HG02885 (cell line): ENCODE measurements around the gene RHEBL1.
A peak's percentile ranks its signal among the peaks of the same experiment; 100 is the strongest.

Experiments
- ATAC-seq: cut with Tn5 transposase; IDR thresholded peaks from one replicate; pipeline ENCODE4 v1.9.1; 2021; ENCODE audit warnings: mild to moderate bottlenecking; ENCODE audit not compliant: unreplicated experiment, poor library complexity

Gene RHEBL1

DNA sequence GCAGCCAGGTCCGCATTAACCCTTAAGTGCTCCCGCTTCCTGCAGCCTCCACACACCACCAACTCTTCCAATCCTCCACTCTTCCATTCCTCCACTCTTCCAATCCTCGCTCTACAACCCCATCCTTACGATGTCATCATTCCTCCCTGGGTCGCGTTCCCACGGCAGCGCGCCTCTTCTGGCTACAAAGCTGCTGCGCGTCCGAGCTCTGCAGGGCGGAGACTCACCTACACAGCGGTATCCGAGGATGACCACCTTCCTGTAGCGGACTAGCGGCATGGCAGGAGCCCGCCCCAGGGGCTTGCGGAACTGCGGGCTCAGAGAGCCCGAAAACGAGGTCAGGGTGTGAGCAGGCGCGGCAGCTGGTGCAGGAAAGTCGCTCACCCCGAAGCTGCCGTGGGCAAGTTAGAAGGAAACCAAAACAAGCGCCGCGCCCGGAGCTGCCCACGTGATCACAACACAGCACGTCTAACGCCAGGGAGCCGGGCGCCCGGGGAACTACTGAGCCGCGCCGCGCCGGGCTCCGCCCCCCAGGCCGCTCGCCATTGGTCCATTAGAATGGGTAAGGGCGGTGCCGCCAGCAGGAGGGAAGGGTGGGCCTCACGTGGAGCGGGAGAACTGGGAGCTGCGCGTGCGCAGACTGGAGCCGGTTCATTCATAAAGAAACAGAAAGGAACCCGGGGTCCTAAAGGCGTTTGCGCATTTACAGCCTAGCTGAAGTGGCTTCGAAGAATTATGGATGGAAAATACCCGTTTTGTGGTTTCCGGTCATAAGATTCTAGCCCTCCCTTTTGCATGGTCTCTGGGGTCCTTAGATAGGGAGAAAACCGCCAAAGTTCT, at the start of gene RHEBL1:
RHEBL1 (minus strand) TSS at position 473 of the 840 bp plus-strand sequence; CDS start at position 279, 194 bp downstream.
- peak; percentile 99 for ATAC-seq

DNA sequence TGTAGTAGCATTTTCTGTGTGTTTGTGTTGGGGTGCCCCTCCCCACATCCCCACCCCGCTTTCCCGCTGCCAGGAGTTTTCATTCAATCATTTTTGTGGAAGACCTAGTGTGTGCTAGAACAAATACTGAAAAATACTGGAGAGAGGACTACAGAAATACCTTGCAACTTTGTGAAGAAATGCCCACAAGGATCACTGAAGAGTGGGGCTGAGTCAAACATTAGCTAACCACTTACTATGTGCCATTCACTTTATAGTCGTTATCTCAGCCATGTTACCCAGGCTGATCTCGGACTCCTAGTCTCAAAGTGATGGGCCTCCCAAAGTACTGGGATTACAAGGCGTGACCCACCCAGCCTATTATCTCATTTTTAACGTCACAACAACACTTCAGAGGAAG, 41.4 kb upstream of the RHEBL1 start:
- ATAC-seq, result no peak

DNA sequence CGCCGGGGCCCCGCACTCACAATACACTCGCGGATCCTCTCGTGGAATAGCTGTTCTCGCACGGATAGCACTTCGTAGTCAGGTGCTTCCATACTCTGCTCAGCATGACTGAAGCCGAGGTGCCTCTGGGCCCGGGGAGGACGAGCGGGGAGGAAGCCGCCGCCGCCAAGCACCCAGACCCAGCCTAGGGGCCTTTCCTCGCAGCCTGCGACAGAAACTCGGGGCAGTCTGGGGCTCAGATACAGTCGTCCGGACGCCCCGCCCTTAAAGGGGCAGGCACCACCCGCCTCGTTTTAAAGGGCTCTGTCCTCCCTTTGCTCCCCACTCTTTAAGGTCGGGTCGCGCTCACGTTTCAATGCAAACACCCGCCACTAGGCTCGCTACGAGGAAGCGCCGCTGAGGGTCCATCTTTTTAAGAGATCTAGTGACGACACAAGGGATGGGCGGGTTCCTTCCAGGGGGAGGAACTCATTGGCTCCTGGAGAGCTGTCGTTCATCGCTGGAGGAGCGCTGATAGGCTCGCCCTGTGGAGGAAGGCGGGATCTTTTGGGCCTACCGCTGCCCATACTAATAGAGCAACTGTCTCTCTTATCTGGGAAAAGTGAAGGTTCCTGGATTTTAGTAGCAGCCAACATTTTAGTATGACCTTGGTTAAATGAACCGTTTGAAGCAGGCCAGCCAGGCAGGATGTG, 40.8 kb upstream of the RHEBL1 start, which contains the start of gene LMBR1L:
LMBR1L (minus strand) TSS at position 384 of the 692 bp plus-strand sequence; CDS start at position 92, 292 bp downstream.
- peak; percentile 99 for ATAC-seq

GRCh38 chr12:49109641-49110463, 40.1 kb upstream of the RHEBL1 start:
- no peak for ATAC-seq

DNA sequence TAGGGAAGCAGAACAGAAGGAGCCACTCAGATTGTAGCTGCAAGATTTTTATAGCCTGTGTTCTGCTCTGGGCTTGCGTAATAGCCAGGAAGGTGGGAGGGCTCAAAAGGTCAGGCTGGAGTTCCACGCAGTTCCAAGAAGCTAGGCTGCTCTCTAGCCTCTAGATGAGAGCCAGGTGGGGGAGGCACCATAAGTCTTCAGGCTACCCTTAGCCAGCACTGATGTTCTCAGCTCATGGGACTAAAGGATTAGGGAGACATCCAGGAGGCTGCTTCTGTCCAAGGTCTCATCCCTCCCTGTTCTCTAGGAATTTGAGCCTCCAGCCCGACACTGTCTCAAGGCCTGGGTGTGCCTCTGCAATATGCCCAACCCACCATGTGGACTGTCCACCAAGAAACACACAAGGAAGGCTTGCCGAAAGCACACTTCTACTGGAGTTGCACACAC, 39.2 kb upstream of the RHEBL1 start:
- ATAC-seq, result no peak

DNA sequence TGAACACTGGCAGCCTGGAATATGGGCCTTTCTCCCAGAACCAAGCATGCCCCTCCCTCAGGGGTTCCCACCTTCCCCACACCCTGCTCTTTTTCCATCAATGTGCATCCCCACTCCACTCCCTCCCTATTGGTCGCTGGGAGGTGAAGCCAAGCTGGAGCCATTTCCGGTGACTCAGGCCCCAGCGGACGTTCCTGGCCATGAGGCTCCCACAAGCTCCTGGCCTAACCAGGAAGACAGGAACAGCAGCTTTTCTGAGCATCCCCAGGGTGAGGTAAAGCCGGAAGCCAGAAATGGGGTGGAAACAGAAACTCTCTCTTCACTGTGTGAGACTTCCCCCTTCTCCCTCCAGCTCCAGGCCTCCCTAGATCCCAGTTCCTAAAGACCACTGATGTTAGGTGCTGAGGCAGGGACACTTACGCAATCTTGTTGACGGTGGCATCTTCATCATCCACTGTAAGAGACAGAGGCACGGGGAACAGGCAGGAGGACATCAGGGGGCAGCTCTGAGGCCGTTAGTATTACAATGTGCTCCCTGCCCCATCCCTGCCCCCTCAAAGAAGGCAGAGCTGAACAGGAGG, 35.8 kb upstream of the RHEBL1 start:
- no peak for ATAC-seq

DNA sequence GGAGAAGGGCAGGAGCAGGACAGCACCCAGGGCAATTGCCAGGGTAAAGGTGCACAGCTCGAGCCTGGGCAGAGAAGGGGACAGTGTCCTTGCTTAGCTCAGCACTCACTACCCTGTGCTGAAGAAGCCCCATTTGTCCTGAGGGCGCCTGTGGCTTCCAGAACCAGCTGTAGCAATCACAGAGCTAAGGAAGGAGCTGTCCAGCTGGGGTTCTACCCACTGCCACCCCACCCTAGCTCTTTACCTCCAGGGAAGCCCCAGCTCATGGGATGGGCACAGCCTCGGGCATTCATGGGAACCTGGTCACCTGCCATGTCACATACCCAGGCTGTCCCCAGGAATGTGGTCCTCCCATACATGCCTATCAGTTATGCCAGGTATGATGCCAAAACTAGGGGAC, 35.0 kb upstream of the RHEBL1 start:
- ATAC-seq, result no peak

DNA sequence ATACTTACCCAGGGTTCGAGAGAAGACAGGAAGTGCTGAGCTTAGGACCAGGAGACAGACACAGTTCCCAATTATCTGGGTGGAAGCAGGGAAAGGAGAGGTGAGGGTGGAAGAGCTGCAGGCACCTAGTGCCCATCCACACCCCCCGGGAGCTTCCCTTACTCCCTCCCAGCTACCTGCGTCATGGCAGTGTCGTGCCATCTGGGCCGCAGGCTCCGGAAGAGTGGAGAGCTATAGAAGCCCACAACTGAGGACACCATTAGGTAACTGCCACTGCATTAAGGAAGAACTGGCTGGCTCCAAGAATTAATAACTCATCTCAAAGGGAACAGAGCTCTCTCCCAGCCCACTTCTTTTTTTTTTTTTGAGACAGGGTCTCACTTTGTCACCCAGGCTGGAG, 30.6 kb upstream of the RHEBL1 start:
- no peak for ATAC-seq

- no peak for ATAC-seq
Measured at GRCh38 chr12:49098703-49099102, 28.9 kb upstream of the RHEBL1 start.

GRCh38 chr12:49098035-49098451, 28.3 kb upstream of the RHEBL1 start:
- ATAC-seq, result no peak

DNA sequence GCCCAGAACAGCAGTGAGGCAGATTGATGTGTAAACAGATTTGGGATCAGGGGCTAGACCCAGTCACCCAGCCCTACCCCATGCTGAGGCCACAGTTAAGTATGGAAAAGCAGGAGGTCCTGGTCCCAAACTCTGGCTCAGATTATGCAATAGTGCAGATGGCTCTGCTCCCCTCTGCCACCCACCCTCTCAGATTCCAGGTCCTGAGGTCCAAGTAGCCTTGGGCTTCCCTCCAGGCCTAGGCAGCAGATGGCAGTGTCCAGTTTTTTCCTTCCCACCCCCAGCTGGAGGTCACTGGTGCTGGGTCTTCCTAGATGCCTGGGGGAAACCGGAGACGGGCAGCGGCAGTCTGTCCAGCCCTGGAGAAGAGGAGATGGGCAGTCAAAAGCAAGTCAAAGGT, 27.6 kb upstream of the RHEBL1 start:
- no peak for ATAC-seq

- ATAC-seq, result no peak
Measured at GRCh38 chr12:49094975-49095365, 25.2 kb upstream of the RHEBL1 start.

GRCh38 chr12:49094160-49094974, 24.6 kb upstream of the RHEBL1 start, which contains the start of gene DHH:
TSS of gene DHH (minus strand) at chr12:49094801. CDS start at chr12:49094512, 289 bp downstream.
- no peak for ATAC-seq

DNA sequence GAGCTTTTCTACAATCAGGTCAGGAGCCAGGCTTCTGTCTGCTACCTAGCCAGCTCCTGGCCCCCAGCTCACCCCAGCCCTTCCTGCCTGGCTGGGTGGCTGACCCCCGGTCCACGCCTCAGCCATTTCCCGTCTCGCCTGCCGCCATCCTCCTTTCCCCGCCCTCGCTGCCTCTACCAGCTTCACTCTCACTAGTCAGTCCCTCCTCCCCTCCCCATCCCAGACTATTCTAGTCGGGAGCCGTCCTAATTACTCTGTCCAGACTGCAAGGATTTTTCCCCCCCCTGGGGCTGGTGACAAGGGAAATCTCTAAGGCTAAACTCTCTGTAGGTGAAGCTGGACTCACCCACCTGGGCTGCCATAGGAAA, 24.0 kb upstream of the RHEBL1 start:
- ATAC-seq, result no peak

- ATAC-seq, result no peak
Measured at GRCh38 chr12:49092816-49093406, 23.1 kb upstream of the RHEBL1 start.

DNA sequence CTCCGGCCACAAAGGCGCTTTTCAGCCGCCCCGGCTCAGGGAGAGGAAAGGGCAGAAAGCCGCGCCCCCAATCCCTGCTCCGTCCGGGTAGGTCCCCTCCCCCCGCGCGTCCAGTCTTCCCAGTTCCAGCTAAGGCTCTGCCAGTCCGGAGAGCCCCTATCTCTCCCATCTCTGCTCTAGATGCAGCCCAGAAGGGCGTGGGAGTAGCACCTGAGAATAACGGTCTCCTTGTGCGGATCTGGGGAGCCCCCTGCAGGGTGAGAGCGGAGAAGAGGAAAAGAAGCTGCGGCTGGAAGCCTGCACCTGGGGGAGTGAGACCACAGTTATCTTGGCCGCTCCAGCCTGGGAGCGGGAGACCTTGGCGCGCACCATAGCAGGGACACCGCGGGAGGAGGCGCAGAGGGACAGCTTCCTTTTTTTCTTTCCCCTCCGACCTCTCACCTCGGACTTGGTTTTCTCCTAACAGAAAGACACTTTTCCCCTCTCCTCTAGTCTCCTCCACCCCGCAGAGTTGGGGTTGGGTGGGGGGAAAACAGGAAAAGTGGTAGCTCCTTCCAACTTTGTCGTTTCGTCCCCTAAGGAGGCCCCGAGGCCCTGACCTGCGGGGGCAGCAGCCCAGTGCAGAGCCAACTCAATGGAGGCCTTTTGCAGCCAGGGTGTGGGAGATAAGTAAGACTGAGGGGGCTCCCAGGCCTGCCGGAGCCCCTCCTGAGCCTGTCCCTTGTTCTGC, 22.5 kb upstream of the RHEBL1 start:
- ATAC-seq, result no peak

- no peak for ATAC-seq
Measured at GRCh38 chr12:49091836-49092085, 22.0 kb upstream of the RHEBL1 start.

GRCh38 chr12:49091056-49091835, 21.5 kb upstream of the RHEBL1 start:
- ATAC-seq, result no peak
